Putamen (tissue), 1 donor: Measurements from ENCODE around the gene CCNL1.

ENCODE experiments used
- DNase-seq: peaks from one replicate; pipeline ENCODE4 v3.0.0-alpha.2; 2016; ENCODE audit warnings: low spot score

CCNL1 gene

DNA sequence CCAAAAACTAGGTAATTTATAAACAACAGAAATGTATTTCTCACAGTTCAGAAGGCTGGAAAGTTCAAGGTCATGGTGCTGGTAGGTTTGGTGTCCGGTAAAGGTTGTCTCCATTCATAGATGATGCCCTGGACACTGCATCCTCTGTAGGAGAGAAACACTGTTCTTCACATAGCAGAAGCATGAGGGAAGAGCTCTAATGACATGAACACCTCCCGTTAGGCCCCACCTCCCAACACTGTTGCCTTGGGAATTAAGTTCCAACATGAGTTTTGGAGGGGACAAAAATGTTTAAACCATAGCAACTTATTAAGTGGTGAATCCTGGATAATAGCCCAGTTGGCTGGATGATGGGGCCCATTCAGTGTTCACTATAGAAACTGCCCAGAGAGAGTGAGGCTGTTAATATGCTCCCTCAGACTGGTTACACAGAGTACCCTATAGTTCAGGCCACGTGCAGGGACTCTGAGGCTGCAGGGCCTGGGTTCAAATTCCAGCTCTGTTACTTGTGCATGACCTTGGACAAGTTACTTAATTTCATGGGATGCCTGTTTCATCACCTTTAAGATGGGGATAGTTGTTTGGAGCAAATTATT lies 37.0 kb downstream of the CCNL1 start:
- DNase-seq, result no peak

- no peak for DNase-seq
Observed at GRCh38 chr3:157122116-157122515, 37.8 kb downstream of the CCNL1 start.

DNA sequence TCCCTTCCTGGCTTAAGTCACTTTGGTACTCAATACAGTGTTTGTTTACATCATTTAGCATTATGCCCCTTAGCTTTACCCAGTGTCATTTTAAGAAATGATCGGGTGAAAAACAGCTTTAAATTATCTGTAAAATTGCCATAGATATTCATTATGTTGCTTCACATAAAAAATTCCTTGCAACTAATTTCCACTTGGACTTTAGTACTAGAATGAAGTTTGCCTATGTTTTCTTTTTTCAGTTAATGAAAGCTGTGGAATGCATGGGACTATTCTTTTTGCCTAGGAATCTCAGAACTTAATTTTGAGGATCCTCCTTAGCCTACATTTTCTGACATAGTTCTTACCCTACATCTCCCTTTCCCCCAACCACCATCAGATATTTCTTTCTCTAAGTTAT lies 38.4 kb downstream of the CCNL1 start:
- no peak for DNase-seq

- no peak for DNase-seq
Observed at GRCh38 chr3:157120071-157120892, 39.7 kb downstream of the CCNL1 start.

- DNase-seq, result no peak
Observed at GRCh38 chr3:157119369-157119951, 40.5 kb downstream of the CCNL1 start.

DNA sequence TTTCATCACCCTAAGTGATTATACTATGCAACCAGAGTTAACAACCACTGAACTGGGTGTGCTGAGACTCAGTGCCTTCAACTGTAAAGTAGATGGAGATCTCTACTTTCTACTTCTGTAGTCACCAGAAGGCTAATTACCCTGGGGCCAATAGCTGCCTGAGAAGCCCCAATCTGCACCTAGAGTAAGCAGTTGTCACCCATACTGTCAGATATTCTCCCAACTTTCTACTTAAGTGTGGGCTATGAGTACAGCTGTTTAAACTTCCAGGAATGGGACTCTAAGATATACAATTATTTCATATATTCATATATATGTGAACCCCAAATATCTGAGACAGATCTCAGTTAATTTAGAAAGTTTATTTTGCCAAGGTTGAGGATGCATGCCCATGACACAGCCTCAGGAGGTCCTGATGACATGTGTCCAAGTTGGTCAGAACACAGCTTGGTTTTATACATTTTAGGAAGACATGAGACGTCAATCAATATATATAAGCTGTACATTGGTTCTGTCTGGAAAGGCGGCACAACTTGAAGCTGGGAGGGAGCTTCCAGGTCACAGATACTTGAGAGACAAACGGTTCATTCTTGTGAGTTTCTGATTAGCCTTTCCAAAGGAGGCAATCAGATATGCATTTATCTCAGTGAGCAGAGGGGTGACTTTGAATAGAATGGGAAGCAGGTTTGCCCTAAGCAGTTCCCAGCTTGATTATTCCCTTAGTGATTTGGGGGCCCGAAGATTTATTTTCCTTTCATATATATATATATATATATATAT lies 41.9 kb downstream of the CCNL1 start:
- DNase-seq, result no peak

- DNase-seq, result no peak
Observed at GRCh38 chr3:157117206-157117605, 42.7 kb downstream of the CCNL1 start.

DNA sequence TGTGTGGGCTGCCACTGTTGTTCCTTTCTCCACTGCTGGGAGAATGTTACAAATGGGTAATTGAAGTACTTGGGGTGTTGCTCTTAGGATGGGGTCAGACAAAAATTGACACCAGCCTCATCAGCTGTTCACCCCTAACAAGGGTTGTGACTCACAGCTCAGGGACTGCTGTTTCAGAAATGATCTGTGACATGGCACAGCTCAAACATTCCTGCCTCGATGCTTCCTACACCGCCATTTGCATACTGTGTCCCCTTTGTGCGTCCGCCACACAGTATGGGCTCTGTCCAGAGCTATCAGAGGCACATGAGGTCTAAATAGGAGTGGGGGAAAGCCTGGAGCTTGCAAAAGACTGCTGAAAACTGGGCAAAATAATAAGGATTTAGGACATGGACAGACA lies 43.9 kb downstream of the CCNL1 start:
- no peak for DNase-seq

DNA sequence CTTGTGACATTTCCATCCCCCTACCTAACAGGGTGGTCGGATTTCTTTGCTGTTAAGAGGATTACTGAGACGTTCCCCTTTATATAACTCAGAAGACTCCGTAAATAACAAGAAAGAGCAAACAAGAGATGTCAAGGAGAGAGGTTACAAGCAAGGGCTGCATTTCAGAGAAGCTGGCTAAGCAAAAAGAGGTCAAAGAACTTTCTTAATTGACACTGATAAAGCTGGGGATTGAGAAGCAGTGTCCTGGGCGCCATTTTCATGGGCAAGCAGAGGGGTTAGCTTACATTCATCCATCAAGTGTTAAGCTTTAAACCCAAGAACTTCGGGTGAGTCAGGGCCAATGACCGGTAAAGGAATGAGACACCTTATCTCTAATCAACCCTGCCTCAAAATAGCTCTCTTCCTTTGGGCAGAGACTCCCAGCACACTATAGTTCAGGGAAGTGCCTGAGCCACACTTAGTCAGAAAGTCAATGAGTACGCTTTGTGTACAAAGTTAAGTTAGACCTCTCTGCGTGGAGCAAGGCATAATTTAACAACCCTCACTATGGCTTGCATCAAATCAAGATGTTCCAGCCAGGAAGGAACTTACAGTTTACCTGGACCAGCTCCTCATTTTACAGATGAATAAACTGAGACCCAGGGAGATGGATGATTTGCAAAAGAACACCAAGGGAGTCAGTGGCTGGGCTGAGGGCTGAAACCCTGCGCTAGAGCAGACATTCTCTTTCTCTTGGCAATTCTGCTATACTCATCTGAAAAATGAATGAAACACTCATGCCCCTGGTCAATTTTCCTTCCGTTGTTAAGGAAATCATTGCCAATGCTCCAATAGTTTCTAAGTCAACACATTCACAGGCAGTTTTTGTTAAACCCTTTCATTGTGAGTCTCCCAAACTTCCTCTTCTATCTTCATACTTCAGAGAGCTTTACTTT lies 44.6 kb downstream of the CCNL1 start:
- DNase-seq, result no peak

- DNase-seq, result no peak
Observed at GRCh38 chr3:157113832-157114505, 46.0 kb downstream of the CCNL1 start.

DNA sequence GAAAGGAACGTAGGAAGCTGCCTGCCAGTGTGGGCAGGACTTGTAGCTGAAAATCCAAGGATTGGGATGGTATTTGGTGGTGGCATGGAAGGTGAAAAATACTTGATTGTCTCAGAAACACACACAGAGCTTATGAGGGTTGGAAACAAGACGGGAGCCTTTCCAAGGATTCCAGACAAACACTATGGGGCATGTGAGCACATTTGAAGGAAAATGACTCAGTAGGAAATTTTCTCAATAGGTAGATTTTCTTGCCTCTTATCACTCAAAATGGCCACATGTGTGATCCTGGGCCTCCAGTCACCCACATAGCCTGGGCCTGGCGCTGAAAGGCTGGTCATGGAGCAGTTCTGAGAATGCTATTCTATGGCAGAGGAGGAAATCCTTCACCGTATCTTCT lies 47.4 kb downstream of the CCNL1 start:
- no peak for DNase-seq

DNA sequence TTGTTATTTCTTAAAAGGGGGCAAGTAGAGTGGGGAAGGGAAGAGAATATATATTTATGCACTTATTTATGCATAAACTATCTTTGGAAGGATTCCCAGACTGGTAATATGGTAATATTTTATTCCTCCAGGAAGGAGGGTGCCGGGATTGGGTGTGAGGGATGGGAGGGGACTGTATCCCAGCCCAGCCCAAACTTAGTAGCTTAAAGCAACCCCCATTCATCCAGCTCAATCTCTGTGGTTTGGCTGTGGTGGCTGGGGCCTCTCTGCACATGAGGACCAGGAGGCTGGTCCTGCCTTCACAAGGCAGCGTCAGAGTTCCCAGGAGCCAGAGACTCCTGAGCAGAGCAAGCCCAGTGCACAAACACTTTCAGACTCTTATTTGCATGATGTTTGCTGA lies 48.4 kb downstream of the CCNL1 start:
- DNase-seq, result no peak

DNA sequence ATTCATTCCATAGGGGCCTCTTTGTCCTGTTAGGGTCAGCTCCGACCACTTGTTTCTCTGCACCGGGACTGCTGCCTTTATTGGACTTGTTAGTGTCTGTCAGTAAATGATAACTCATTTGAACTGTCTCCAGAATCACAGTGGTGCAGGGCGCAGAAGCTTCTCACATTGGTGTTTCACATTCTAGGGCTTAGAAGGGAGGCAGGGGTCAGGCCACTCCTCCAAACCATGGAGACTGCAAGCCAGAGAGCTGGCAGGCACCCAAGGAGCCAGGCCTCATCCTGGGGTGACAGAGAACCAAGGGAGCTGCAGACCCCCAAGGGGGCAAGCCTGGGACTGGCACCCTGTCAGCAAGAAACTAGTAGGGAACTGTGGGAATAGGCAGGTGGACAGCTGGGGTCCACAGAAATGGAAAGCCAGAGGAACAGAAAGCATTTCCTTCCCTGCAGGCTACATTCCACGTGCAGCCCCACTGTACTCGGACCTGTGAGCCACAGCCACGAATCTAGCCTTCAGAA lies 49.1 kb downstream of the CCNL1 start:
- no peak for DNase-seq

DNA sequence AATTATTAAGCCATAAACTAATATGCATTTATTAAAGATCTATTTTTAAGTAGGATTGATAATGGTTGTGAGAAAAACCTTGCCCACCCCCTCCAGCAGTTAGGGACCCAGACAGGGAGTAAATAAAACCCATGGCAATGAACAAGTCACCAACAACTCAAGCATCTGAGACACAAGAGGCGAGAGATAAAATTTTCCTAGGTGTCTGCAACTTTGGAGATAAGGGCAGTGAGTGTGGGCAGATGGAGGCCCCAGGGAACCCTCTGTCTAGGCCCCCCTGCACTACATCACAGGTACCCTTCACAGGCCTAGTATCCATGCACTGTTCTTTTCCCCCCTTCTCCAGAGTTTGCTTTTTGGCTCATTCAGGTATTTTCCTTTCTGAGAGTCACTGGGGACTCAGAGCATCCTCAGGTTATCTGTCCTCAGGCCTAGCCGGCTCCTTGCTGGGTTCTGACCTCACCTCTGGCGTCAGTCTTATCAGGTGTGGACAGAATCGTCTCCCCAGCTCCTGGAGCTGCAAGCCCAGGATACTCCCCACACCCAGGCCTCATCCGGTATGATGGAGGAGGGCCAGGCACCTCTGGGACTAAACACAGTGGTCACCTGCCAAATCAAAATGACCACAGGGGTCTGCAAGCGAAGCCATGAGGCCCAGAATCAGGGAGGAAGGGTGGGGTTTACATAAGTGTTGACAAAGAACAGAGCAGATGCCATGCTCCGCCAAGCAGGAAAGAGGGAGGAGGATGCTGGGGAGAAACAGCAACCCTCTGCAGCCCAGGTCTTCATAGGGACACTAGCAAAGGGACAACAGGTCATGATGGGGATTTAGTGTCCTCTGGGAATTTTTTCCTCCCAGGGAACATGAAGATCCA lies 50.4 kb downstream of the CCNL1 start:
- no peak for DNase-seq

- DNase-seq, result no peak
Observed at GRCh38 chr3:157107644-157108133, 52.3 kb downstream of the CCNL1 start.

DNA sequence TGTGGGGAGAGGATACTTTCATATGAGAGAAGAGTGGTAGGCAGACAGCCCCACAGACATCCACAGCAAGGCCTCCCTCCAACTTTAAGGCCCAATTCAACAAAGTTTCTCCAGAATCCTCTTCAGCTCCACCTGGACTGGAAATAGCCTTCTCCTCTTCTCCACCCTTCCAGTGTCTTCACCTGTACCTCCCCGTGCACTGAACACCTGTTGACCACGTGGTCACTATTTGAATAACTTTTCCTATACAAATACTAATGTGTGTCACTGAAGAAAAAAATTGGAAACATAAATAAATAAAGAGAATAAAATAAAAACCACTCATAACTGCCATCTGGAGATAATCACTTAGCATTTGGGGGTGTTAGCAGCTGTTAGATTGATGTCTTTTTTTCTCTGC lies 52.9 kb downstream of the CCNL1 start:
- DNase-seq, result no peak

DNA sequence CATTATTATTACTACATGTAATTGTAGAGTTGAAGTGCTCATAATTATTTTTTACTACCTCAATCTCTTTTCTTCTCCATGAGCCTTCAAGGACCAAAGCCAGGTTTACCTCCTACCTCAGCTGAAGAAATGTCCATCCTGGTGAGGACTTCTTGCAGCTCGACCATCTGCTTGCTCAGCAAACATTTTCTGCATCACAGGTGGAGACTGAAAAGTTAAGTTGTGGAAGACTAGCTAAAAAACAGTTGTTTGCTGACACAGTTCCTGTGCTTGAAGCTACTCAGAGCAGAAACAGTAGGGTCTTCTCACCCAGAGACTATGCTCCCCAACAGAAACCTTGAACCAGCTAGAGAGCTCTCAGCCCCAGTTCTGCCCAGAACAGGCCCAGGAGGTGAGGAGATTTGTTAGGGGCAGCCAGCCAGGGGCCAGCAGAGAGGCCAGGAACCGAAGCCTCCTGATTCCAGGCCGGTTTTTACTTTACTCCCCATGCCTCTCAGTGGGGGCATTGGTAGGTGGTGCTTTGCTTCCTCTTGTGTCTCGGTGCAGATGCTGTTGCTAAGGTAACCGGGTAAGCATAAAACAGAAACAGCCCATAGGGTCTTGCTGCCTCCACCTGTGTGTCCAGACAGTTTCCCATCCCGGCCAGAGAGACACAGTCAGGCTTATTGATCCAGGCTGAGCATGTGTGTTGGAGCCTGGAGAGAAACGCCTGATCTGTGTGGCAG lies 54.9 kb downstream of the CCNL1 start:
- no peak for DNase-seq

GRCh38 chr3:157104521-157104920 lies 55.4 kb downstream of the CCNL1 start:
- no peak for DNase-seq

DNA sequence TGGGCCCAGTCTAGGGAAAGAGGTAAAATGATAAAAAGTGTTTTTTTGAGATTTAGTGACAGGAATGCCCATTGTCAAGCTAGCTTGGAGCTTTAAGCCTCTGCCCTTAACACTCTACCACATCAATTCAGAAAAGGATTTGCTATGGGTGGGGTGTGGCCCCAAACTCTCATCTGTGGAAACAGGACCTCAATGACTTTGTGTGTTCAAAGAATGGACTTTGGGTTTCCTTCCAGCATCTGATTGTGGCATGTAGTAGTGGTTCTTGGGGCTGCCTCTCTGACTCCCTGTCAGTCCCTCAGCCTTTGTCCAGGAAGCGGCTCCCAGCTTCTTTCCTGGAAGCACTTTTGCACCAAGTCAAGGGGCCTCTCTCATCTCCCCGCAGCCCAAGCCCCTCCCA lies 56.1 kb downstream of the CCNL1 start:
- no peak for DNase-seq
